Ascending aorta (tissue), 2 donors: ENCODE measurements around the gene KYAT1. TPM values are rescaled to one million over a fixed set of nuclear protein-coding genes. Genes with fewer than 3 reads are reported as not detected.

Source experiments
- DNase-seq, 2 donors: peaks; one replicate each; pipeline ENCODE4 v3.0.0-alpha.2; 2019; ENCODE audit warnings: low spot score in 2 of 2
- H3K27ac ChIP-seq, 2 donors: fragments of 200-600 bp; sonication (generic); one replicate each; pipeline ENCODE4 v1.5.1; 2016 to 2017; ENCODE audit warnings: mild to moderate bottlenecking in 1 of 2
- H3K27me3 ChIP-seq: fragments of 200-600 bp; sonication (generic); one replicate; pipeline ENCODE4 v1.5.1; 2017
- H3K36me3 ChIP-seq, 2 donors: fragments of 200-600 bp; sonication (generic); one replicate each; pipeline ENCODE4 v1.5.1; 2016
- H3K4me1 ChIP-seq, 2 donors: fragments of 200-600 bp; sonication (generic); one replicate each; pipeline ENCODE4 v1.5.1; 2016 to 2017; ENCODE audit warnings: mild to moderate bottlenecking in 1 of 2
- H3K4me3 ChIP-seq, 2 donors: fragments of 200-600 bp; sonication (generic); one replicate each; pipeline ENCODE4 v1.5.1; 2016 to 2017; ENCODE audit warnings: mild to moderate bottlenecking in 1 of 2
- H3K9me3 ChIP-seq, 2 donors: fragments of 200-600 bp; sonication (generic); one replicate each; pipeline ENCODE4 v1.5.1; 2016
- intact Hi-C: fragments of 100-400 bp; cut with DNase I; formaldehyde crosslinking; loops from one replicate; pipeline ENCODE4 v1.15.1; 2023
- total RNA-seq: library from RNA; depleted of rRNA; stranded (reverse); fragments of >200 nt; gene quantifications from one replicate; pipeline ENCODE4 v1.1.0, GENCODE V29; 2016
- TF ChIP-seq, protein P1 (sequence below), 3 experiments: fragments of 200-600 bp in 2 of 3; fragments of 450-650 bp in 1 of 3; sonication (generic) in 2 of 3; IDR thresholded peaks; one replicate each; pipeline ENCODE4 v1.5.1; 2016 to 2019; ENCODE audit warnings: antibody characterized with exemption in 3 of 3, mild to moderate bottlenecking in 1 of 3, moderate library complexity in 1 of 3

The KYAT1 gene
- total RNA-seq, 1 donor from 2014 or later, result 4.9 TPM

DNA sequence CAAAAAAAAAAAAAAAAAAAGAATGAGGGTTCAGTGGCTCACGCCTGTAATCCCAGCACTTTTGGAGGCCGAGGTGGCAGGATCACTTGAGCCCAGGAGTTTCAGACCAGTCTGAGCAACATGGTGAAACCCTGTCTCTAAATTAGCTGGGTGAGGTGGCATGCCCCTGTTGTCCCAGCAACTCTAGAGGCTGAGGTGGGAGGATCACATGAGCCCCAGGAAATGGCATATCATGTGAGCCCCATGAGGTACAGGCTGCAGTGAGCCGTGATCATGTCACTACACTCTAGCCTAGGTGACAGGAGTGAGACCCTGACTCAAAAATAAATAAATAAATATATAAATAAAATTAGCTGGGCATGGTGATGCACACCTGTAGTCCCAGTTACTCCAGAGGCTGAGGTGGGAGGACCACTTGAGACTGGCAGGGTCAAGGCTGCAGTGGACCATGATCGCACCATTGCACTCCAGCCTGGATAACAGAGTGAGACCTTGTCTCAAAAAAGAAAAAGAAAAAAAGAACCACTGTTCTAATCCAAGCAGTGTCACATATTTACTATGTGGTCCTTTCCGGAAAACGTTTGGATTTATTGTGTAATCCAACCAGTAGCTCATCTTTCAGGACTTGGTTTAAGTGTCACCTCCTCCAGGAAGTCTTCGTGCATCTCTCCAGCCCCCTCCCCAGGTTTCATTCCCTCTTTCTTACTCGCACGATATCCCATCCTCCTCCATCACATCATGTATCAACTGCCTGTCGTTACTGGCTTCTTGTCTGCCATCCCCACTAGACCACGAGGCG lies 39.9 kb downstream of the KYAT1 start:
- no peak overlapping the region for H3K27ac ChIP-seq
- H3K4me3 ChIP-seq, result no peak overlapping the region
- H3K4me1 ChIP-seq, result no peaks in the 10 kb centered on the region
- peaks cover 10 to 15% of the 10 kb centered on the region in 2 donors for H3K36me3 ChIP-seq
- no peaks in the 10 kb centered on the region for H3K27me3 ChIP-seq
- H3K9me3 ChIP-seq, result no peaks in the 10 kb centered on the region
- DNase-seq, result no peak
- TF ChIP-seq, protein P1, sequence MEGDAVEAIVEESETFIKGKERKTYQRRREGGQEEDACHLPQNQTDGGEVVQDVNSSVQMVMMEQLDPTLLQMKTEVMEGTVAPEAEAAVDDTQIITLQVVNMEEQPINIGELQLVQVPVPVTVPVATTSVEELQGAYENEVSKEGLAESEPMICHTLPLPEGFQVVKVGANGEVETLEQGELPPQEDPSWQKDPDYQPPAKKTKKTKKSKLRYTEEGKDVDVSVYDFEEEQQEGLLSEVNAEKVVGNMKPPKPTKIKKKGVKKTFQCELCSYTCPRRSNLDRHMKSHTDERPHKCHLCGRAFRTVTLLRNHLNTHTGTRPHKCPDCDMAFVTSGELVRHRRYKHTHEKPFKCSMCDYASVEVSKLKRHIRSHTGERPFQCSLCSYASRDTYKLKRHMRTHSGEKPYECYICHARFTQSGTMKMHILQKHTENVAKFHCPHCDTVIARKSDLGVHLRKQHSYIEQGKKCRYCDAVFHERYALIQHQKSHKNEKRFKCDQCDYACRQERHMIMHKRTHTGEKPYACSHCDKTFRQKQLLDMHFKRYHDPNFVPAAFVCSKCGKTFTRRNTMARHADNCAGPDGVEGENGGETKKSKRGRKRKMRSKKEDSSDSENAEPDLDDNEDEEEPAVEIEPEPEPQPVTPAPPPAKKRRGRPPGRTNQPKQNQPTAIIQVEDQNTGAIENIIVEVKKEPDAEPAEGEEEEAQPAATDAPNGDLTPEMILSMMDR (IDR thresholded peaks at IDR 0.05), result no peak
- intact Hi-C loops, result no loop called here

DNA sequence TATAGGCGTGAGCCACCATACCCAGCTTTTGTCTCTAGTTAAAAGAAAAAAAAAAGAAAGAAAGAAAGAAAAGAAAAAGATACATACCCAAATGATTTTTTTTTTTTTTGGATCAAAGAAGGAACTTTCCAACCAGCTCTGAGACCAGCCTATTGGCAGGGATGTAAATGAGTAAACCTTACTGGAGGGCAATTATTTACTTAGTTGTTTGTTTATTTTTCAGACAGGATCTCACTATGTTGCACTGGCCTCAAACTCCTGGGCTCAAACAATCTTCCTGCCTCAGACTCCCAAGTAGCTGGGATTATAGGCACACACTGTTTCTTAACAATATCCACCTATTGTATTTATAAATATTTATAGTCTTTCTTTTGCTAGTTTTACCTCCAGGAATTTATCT lies 41.2 kb downstream of the KYAT1 start:
- no peaks in the 10 kb centered on the region for H3K27me3 ChIP-seq
- intact Hi-C loops, result no loop called here
- H3K4me3 ChIP-seq, result no peak overlapping the region
- H3K9me3 ChIP-seq, result no peaks in the 10 kb centered on the region
- no peaks in the 10 kb centered on the region for H3K4me1 ChIP-seq
- TF ChIP-seq, protein P1 (IDR thresholded peaks at IDR 0.05), result no peak
- no peak for DNase-seq
- H3K36me3 ChIP-seq, result peaks cover 15 to 19% of the 10 kb centered on the region in 2 donors
- no peak overlapping the region for H3K27ac ChIP-seq

DNA sequence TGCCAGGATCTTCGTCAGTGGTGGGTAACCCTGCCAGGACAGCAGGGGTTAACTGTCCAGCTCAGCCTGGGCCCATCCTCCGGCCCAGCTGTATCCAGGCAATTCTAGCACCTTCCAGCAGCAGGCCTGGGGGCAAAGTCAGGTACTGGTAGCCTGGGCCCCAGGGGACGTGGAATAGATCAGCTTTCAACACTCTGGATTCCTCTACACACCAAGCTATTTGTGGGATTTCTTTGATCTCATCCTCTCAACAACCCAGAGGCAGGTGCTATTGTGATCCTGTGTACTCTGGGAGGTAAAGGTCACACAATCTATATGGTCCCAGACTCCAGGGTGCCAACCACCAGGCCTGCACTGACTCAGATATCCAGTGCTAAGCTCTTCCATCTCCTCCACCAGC lies 43.4 kb downstream of the KYAT1 start:
- Histone ChIP-seq H3K27me3 (no peaks in the 10 kb centered on the region), H3K27ac (no peak overlapping the region), H3K9me3 (no peaks in the 10 kb centered on the region), H3K4me1 (no peaks in the 10 kb centered on the region), H3K36me3 (peaks cover 22% of the 10 kb centered on the region in 2 donors), H3K4me3 (no peak overlapping the region)
- intact Hi-C loops, result no loop called here
- no peak for DNase-seq
- TF ChIP-seq, protein P1 (IDR thresholded peaks at IDR 0.05), result no peak

DNA sequence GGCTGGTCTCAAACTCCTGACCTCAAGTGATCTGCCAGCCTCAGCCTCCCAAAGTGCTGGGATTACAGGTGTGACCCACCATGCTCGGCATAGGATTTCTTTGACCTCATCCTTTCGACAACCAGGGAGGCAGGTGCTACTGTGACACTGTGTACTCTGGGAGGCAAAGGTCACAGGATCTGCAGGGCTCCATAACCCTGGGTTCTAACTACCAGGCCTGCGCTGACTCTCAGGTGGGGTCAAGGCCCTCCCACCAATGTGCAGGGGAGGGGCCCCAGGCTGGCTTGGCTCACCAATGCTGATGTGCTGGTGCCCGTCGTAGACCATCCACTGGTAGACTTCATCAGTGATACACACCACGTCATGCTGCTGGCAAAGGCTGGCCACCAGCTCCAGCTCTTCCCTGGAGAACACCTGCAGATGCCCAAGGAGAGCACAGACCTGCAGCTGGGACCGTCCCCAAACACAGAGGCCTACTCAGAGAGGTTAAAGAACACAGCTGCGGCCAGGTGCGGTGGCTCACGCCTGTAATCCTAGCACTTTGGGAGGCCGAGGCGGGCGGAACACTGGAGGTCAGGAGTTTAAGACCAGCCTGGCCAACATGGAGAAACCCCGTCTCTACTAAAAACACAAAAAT lies 45.1 kb downstream of the KYAT1 start:
- peaks cover 15 to 18% of the 10 kb centered on the region in 2 donors for H3K36me3 ChIP-seq
- DNase-seq, result no peak
- no peaks in the 10 kb centered on the region for H3K27me3 ChIP-seq
- H3K4me1 ChIP-seq, result no peaks in the 10 kb centered on the region
- H3K27ac ChIP-seq, result no peak overlapping the region
- TF ChIP-seq, protein P1 (IDR thresholded peaks at IDR 0.05), result no peak
- no peaks in the 10 kb centered on the region for H3K9me3 ChIP-seq
- H3K4me3 ChIP-seq, result no peak overlapping the region
- intact Hi-C loops, result no loop called here

DNA sequence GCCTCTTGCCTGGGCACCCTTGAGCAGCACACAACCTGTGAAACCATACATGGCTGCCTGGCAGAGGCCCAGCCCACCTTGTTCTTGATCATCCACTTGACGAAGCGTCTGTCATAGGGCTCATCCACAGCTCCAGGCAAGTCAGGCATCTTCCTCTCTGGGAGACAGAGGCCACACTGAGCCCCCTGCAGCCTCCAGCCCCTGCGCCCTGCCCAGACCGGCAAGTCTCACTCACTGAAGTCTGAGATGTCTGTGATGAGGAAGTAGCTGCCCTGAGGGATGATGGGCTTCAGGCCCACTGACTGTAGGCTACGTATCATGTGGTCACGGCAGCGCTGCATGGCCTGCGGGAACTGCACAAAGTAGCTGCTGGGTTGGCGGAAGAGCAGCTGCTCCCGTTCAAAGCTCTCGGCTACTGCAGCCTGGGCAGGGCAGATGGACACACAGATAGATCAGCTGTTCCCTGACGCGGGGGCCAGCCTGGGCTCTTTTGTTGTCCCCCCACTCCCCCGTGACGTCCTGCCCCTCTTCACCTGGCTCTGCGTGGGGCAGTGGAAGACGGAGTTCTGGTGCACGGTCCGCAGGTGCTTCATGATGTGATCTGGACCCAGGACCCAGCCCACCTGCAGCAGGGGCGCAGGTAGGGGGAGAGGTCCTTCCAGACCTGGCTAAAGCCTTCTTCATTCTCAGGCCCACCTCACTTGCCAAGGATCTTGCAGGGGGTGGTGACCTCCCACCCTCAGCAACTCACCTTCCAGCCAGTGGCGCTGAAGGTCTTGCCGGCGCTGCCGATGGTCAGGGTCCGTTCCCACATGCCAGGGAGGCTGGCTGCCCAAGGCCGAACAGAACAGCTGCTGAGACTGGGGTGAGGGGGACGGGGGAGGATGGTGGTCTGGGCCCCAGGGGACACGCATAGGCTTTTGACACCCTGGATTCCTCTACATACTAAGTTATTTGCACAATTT lies 46.2 kb downstream of the KYAT1 start:
- TF ChIP-seq, protein P1 (IDR thresholded peaks at IDR 0.05), result no peak
- peaks cover 15 to 18% of the 10 kb centered on the region in 2 donors for H3K36me3 ChIP-seq
- no peak for DNase-seq

More for the DNA sequence above, 46.2 kb downstream of the KYAT1 start:
- Histone ChIP-seq H3K4me1 (no peaks in the 10 kb centered on the region), H3K27me3 (no peaks in the 10 kb centered on the region), H3K4me3 (no peak overlapping the region), H3K9me3 (no peaks in the 10 kb centered on the region), H3K27ac (no peak overlapping the region)
- intact Hi-C loops, result no loop called here
